ENCODE results near the gene DDX17. TPM values are rescaled to one million over a fixed set of nuclear protein-coding genes. Genes with fewer than 3 reads are reported as not detected.

The DDX17 gene
- total RNA-seq, 1 donor from 2014 or later: 333 TPM

DNA sequence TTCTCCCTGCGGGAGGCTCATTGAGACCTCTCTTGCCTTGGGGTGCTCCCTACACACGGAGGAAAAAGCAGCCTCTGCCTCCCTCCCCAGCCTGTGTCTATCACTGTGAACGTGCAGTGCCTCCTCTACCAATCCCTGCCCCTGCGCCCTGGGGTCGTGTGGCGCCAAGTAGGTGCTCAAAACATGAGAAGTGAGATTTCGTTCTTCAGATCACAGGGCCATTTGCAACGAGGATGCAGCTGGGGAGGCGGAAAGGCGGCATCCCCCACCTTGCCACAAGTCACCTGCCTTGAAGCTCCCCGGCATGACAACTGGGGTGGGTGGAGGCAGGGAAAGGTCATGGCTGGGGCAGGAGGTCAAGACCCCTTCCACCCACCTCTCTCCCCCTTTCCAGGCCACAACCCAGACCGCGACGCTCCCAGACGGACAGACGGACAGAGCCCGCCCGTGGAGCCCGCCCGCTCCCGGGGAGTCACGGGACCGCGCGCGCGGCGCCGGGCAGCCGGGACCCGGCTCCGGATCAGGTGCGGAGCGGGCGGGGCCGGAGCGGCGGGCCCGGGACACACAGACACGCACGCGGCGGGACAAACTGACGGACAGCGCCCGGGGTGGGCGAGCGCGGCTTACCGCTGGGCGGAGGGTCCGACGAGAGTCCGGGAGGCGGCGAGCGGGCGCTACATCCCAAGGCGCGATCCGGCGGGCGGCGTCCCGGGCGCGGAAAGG, 51.6 kb downstream of the DDX17 start:
- no peak for DNase-seq (ENCODE audit: low read depth)
- Histone ChIP-seq H3K4me3 (ENCODE audit: low read depth, low read length) (no peak overlapping the region), H3K27me3 (ENCODE audit: control insufficient read depth, insufficient read depth, low read length) (peaks cover 66% of the 10 kb centered on the region), H3K36me3 (ENCODE audit: control insufficient read depth, insufficient read depth, low read length) (no peaks in the 10 kb centered on the region)
- TF ChIP-seq, protein P1, sequence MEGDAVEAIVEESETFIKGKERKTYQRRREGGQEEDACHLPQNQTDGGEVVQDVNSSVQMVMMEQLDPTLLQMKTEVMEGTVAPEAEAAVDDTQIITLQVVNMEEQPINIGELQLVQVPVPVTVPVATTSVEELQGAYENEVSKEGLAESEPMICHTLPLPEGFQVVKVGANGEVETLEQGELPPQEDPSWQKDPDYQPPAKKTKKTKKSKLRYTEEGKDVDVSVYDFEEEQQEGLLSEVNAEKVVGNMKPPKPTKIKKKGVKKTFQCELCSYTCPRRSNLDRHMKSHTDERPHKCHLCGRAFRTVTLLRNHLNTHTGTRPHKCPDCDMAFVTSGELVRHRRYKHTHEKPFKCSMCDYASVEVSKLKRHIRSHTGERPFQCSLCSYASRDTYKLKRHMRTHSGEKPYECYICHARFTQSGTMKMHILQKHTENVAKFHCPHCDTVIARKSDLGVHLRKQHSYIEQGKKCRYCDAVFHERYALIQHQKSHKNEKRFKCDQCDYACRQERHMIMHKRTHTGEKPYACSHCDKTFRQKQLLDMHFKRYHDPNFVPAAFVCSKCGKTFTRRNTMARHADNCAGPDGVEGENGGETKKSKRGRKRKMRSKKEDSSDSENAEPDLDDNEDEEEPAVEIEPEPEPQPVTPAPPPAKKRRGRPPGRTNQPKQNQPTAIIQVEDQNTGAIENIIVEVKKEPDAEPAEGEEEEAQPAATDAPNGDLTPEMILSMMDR (IDR thresholded peaks at IDR 0.05; ENCODE audit: insufficient read depth, low read length, poor library complexity, severe bottlenecking): no peak

DNA sequence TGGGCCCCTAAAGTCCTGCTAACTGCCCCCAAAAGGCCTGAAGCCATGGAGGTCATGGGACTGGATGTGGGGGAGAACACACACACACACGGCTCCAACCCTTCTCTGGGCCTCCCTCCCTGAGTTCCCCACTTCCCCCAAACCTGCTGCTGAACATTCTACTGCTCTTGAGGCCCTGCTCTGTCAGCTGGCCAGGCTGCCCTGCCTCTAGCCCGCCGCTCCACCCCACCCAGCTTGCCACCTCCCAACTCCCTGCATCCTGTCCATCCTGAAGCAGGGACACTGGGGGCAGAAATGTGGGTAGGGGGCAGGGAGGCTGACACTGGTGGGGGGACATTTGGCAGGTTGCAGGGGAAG, 52.1 kb downstream of the DDX17 start:
- H3K27me3 ChIP-seq (ENCODE audit: control insufficient read depth, insufficient read depth, low read length): peaks cover 69% of the 10 kb centered on the region

DNA sequence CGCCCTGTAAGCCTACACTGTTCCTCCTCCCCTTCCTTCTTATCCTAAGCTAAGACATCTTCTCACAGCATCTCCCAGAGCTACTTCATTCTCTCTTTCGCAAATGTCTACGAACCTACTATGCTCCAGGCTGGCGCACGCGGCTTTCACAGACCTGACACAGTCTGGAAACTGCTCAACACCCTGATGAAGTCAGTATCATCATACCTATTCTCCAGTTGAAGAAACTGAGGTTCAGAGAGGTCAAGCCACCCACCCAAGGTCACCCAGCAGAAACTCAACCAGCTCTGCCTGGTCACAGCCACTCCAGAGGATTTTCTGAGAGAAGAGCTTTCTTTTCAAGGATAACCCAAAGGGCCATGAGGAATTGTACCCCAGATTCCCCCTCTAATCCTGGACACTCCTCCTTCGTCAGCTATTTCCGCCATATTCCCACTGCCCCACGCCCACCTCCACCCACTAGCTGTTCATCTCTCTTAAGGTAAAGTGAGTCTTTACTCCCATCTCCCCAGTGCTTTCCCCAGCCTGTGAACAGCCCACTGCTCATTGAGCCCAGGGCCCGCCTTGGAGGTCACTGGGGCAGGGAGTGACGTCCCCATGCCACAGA, 52.9 kb downstream of the DDX17 start:
- TF ChIP-seq, protein P1 (IDR thresholded peaks at IDR 0.05; ENCODE audit: insufficient read depth, low read length, poor library complexity, severe bottlenecking): no peak
- peaks cover 72% of the 10 kb centered on the region for H3K27me3 ChIP-seq (ENCODE audit: control insufficient read depth, insufficient read depth, low read length)
- DNase-seq (ENCODE audit: low read depth): no peak
- H3K4me3 ChIP-seq (ENCODE audit: low read depth, low read length): no peak overlapping the region
- no peaks in the 10 kb centered on the region for H3K36me3 ChIP-seq (ENCODE audit: control insufficient read depth, insufficient read depth, low read length)

More for the DNA sequence above, 52.1 kb downstream of the DDX17 start:
- DNase-seq (ENCODE audit: low read depth): no peak
- no peaks in the 10 kb centered on the region for H3K36me3 ChIP-seq (ENCODE audit: control insufficient read depth, insufficient read depth, low read length)
- H3K4me3 ChIP-seq (ENCODE audit: low read depth, low read length): no peak overlapping the region
- TF ChIP-seq, protein P1 (IDR thresholded peaks at IDR 0.05; ENCODE audit: insufficient read depth, low read length, poor library complexity, severe bottlenecking): no peak

DNA sequence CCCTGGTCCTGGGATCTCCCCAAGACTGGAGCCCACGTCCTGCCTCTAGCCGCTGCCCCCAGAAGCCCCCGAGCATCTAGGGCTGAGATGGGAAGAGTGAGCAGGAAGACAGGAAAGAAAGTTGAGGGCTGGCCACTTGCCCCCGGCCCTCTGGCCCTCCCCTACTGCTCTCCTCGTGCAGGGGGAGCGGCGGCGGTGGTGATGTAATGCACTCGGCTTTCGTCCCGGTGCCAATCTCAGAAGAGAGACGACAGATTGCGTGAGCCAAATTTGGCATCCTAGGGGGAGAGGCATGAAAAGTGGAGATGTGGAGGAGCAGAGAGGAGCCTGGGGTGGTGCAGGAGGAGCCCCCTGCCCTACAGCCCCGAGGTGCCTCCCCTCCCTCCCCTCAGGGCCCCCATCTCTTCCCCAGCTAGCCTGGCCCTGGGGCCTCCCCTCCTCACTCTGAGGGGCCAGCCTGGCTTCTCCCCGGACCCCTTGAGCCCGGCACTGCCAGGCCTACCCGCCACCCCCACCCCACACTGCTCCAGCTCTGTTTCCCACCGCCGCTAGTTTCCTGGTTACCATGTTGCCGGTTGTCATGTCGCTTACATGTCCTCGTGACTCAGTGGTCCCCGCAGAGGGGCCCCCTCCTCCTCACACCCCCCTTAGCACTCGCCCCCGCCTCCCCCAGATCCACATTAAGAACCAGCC, 53.6 kb downstream of the DDX17 start:
- TF ChIP-seq, protein P1 (IDR thresholded peaks at IDR 0.05; ENCODE audit: insufficient read depth, low read length, poor library complexity, severe bottlenecking): no peak
- Histone ChIP-seq H3K4me3 (ENCODE audit: low read depth, low read length) (no peak overlapping the region), H3K27me3 (ENCODE audit: control insufficient read depth, insufficient read depth, low read length) (peaks cover 69% of the 10 kb centered on the region), H3K36me3 (ENCODE audit: control insufficient read depth, insufficient read depth, low read length) (no peaks in the 10 kb centered on the region)
- no peak for DNase-seq (ENCODE audit: low read depth)

DNA sequence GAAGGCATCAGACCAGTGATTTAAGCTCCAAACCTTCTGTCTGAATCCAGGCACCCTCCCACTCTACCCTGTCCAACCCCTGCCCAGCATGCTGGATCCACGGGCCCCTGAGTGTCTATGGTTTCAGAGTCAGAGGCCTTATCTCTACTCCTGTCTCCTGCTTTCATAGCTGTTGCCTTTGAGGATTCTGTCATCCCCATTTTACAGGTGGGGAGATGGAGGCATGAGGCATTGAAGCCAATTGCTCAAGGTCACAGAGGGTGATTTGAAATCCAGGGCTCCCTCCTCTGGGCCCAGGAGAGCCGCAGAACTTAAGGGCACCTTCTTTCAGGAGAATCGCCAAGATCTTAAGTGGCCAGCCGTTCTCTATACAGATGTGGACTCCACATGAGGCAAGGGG, 54.2 kb downstream of the DDX17 start:
- H3K36me3 ChIP-seq (ENCODE audit: control insufficient read depth, insufficient read depth, low read length): no peaks in the 10 kb centered on the region
- no peak overlapping the region for H3K4me3 ChIP-seq (ENCODE audit: low read depth, low read length)
- TF ChIP-seq, protein P1 (IDR thresholded peaks at IDR 0.05; ENCODE audit: insufficient read depth, low read length, poor library complexity, severe bottlenecking): no peak
- peaks cover 69% of the 10 kb centered on the region for H3K27me3 ChIP-seq (ENCODE audit: control insufficient read depth, insufficient read depth, low read length)
- no peak for DNase-seq (ENCODE audit: low read depth)

Data from kidney epithelial cell (primary cell).